Thoracic aorta (tissue), 2 donors: ENCODE results near the gene DTD1. TPM values are rescaled to one million over a fixed set of nuclear protein-coding genes. Genes with fewer than 3 reads are reported as not detected.

ENCODE experiments used
- ATAC-seq: fragments of 150-250 bp; one replicate; pipeline ENCODE4 v1.8.0; 2017; ENCODE audit warnings: low read depth; ENCODE audit not compliant: insufficient number of reproducible peaks, low FRiP score
- DNase-seq: peaks from one replicate; pipeline ENCODE4 v3.0.0-alpha.2; 2020; ENCODE audit warnings: low spot score
- H3K27ac ChIP-seq, 2 donors: fragments of 200-600 bp; sonication (generic); 1 replicate in 1 of 2; 2 replicates in 1 of 2; pipeline ENCODE4 v1.5.1; 2016; ENCODE audit warnings: mild to moderate bottlenecking in 2 of 2, moderate library complexity in 2 of 2
- H3K27me3 ChIP-seq: fragments of 200-600 bp; sonication (generic); replicated peaks from 2 replicates; pipeline ENCODE4 v1.6.0; 2016; ENCODE audit warnings: mild to moderate bottlenecking; ENCODE audit not compliant: insufficient read depth
- H3K36me3 ChIP-seq: fragments of 200-600 bp; sonication (generic); one replicate; pipeline ENCODE4 v1.5.1; 2016
- H3K4me1 ChIP-seq, 2 donors: fragments of 200-600 bp; sonication (generic); 1 replicate in 1 of 2; 2 replicates in 1 of 2; pipeline versions ENCODE4 v1.5.1 to v1.6.0; 2016; ENCODE audit warnings: low read depth in 2 of 2, mild to moderate bottlenecking in 1 of 2; ENCODE audit not compliant: control insufficient read depth in 1 of 2
- H3K4me3 ChIP-seq: fragments of 200-600 bp; sonication (generic); 2 replicates; pipeline ENCODE4 v1.5.1; 2016; ENCODE audit warnings: mild to moderate bottlenecking
- H3K9me3 ChIP-seq: fragments of 200-600 bp; sonication (generic); 2 replicates; pipeline ENCODE4 v1.5.1; 2016
- CTCF ChIP-seq: fragments of 200-600 bp; sonication (generic); IDR thresholded peaks from one replicate; pipeline ENCODE4 v1.5.1; 2019; ENCODE audit warnings: antibody characterized with exemption
- total RNA-seq, 2 donors: library from RNA; depleted of rRNA; stranded (reverse); fragments of >200 nt; gene quantifications; one replicate each; pipeline versions ENCODE4 v1.1.0 to v1.2.3, GENCODE V29; 2016

The DTD1 gene
- total RNA-seq, 2 donors from 2014 or later: 29.6 to 36.9 TPM

- Histone ChIP-seq H3K27me3 (no peaks in the 10 kb centered on the region), H3K4me3 (no peak overlapping the region), H3K27ac (no peak overlapping the region), H3K36me3 (no peaks in the 10 kb centered on the region), H3K4me1 (peaks cover 5 to 14% of the 10 kb centered on the region in 2 donors), H3K9me3 (no peaks in the 10 kb centered on the region)
- DNase-seq (no peak), ATAC-seq (no peak)
- no peak for TF ChIP-seq CTCF
Measured at GRCh38 chr20:18634501-18634900, 46.6 kb downstream of the DTD1 start.

- Histone ChIP-seq H3K36me3 (no peaks in the 10 kb centered on the region), H3K27ac (no peak overlapping the region), H3K4me1 (peaks cover 11 to 19% of the 10 kb centered on the region in 2 donors), H3K4me3 (no peak overlapping the region), H3K27me3 (no peaks in the 10 kb centered on the region), H3K9me3 (no peaks in the 10 kb centered on the region)
- TF ChIP-seq CTCF: no peak
- no peak for DNase-seq
- ATAC-seq: no peak
Measured at GRCh38 chr20:18635380-18635779, 47.5 kb downstream of the DTD1 start.

- H3K9me3 ChIP-seq: no peaks in the 10 kb centered on the region
- no peak overlapping the region for H3K4me3 ChIP-seq
- no peak overlapping the region for H3K27ac ChIP-seq
- DNase-seq (no peak), ATAC-seq (no peak)
- no peaks in the 10 kb centered on the region for H3K36me3 ChIP-seq
- H3K27me3 ChIP-seq: no peaks in the 10 kb centered on the region
- H3K4me1 ChIP-seq: peaks cover 11 to 19% of the 10 kb centered on the region in 2 donors
- no peak for TF ChIP-seq CTCF
Measured at GRCh38 chr20:18637224-18637623, 49.4 kb downstream of the DTD1 start.

DNA sequence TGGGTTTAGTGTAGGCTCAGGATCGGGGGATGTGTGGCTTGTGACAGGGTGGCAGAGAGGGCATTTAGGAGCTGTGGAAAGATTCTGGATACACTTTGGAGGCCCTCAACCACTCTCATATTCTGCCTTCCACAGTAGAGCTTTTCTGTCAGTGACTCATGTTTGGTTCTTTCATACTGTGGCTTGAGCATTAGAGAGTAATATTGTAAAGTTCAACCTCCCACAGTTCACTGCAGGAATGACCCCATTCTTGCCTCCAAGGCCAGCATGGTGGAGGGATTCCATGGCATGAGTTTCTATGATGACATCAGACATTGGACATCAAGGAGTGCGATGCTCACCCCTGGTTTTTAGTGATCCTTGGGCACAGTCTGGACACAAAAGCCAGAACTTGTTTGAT lies 50.9 kb downstream of the DTD1 start:
- Histone ChIP-seq H3K4me3 (no peak overlapping the region), H3K9me3 (no peaks in the 10 kb centered on the region), H3K27ac (peak overlapping the region in 1 of 2 donors; percentile 43), H3K27me3 (no peaks in the 10 kb centered on the region), H3K36me3 (no peaks in the 10 kb centered on the region), H3K4me1 (peaks cover 11 to 19% of the 10 kb centered on the region in 2 donors)
- ATAC-seq (no peak), DNase-seq (no peak)
- TF ChIP-seq CTCF: no peak

DNA sequence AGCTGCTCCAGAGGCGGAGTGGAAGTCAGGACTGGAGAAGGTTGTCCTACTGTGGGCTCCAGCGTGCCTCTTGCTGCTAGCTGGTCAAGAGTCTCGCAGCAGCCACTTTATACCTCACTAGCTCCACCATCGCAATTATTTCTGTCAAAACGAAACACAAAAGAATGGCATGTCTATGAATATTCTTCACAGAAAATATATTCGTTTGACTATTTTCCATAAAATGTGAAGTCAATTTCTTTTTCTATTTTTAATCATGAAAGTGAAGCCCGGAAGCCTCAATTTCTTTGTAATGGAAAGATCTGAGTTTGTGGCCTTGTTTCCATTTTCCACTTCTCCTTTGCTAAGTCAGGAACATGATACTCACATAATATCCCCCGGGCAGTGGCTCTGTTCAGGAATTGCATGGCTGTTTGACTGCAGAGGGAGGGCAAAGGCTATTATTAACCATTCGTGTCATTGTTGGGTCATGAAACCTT lies 51.7 kb downstream of the DTD1 start:
- peak overlapping the region; percentile 13 to 43 for H3K27ac ChIP-seq
- DNase-seq (no peak), ATAC-seq (no peak)
- no peaks in the 10 kb centered on the region for H3K27me3 ChIP-seq
- H3K4me1 ChIP-seq: peaks cover 11 to 19% of the 10 kb centered on the region in 2 donors
- TF ChIP-seq CTCF: no peak
- H3K9me3 ChIP-seq: no peaks in the 10 kb centered on the region
- H3K36me3 ChIP-seq: no peaks in the 10 kb centered on the region
- peak overlapping the region; percentile 18 for H3K4me3 ChIP-seq
